Type B pancreatic cell (in vitro differentiated cells): Measurements from ENCODE around the gene ANKRD16. TPM values are rescaled to one million over a fixed set of nuclear protein-coding genes. Genes with fewer than 3 reads are reported as not detected.

ENCODE experiments used
- DNase-seq: peaks from one replicate; pipeline ENCODE4 v3.0.0; 2021; ENCODE audit warnings: mixed read lengths; ENCODE audit not compliant: unreplicated experiment; ENCODE audit errors: extremely low spot score
- H3K27ac Mint-ChIP-seq: 2 replicates; pipeline ENCODE4 v1.8.0; 2021; ENCODE audit warnings: mild to moderate bottlenecking, mixed read lengths
- H3K27me3 Mint-ChIP-seq: 2 replicates; pipeline ENCODE4 v1.8.0; 2021; ENCODE audit warnings: mixed read lengths
- H3K36me3 Mint-ChIP-seq: 2 replicates; pipeline ENCODE4 v1.8.0; 2021; ENCODE audit warnings: mixed read lengths
- H3K4me1 Mint-ChIP-seq: one replicate; pipeline ENCODE4 v1.8.0; 2021; ENCODE audit warnings: mixed read lengths; ENCODE audit not compliant: unreplicated experiment
- H3K4me3 Mint-ChIP-seq: 2 replicates; pipeline ENCODE4 v1.8.0; 2021; ENCODE audit warnings: mild to moderate bottlenecking, mixed read lengths
- H3K9me3 Mint-ChIP-seq: 2 replicates; pipeline ENCODE4 v1.8.0; 2021; ENCODE audit warnings: mixed read lengths
- CTCF ChIP-seq: fragments of 200-600 bp; sonication (generic); conservative IDR thresholded peaks from 2 replicates; pipeline ENCODE4 v1.5.0; 2021; ENCODE audit warnings: antibody characterized with exemption, mild to moderate bottlenecking
- total RNA-seq: library from RNA; stranded (reverse); gene quantifications from 2 replicates; pipeline ENCODE4 v1.2.1, GENCODE V29; 2021; ENCODE audit warnings: low replicate concordance

The ANKRD16 gene
- total RNA-seq, 1 donor from 2014 or later: 15.3 TPM

GRCh38 chr10:5902511-5903274, 13.0 kb upstream of the ANKRD16 start:
- peaks cover 23% of the 10 kb centered on the region for H3K36me3 Mint-ChIP-seq
- no peak overlapping the region for H3K27ac Mint-ChIP-seq
- no peaks in the 10 kb centered on the region for H3K27me3 Mint-ChIP-seq
- TF ChIP-seq CTCF: no peak
- H3K9me3 Mint-ChIP-seq: peaks cover 3% of the 10 kb centered on the region
- H3K4me3 Mint-ChIP-seq: no peak overlapping the region
- no peaks in the 10 kb centered on the region for H3K4me1 Mint-ChIP-seq
- DNase-seq: no peak

- Mint-ChIP-seq H3K4me1 (no peaks in the 10 kb centered on the region), H3K4me3 (no peak overlapping the region), H3K27ac (no peak overlapping the region), H3K27me3 (no peaks in the 10 kb centered on the region), H3K9me3 (peaks cover 5% of the 10 kb centered on the region), H3K36me3 (peaks cover 27% of the 10 kb centered on the region)
- DNase-seq: no peak
- no peak for TF ChIP-seq CTCF
Observed at GRCh38 chr10:5900247-5900646, 10.6 kb upstream of the ANKRD16 start.

GRCh38 chr10:5898163-5898562, 8.5 kb upstream of the ANKRD16 start:
- Mint-ChIP-seq H3K27me3 (no peaks in the 10 kb centered on the region), H3K36me3 (peaks cover 38% of the 10 kb centered on the region), H3K9me3 (peaks cover 5% of the 10 kb centered on the region), H3K4me3 (no peak overlapping the region), H3K4me1 (peaks cover 4% of the 10 kb centered on the region), H3K27ac (no peak overlapping the region)
- DNase-seq: no peak
- no peak for TF ChIP-seq CTCF

- H3K27me3 Mint-ChIP-seq: no peaks in the 10 kb centered on the region
- H3K9me3 Mint-ChIP-seq: peaks cover 5% of the 10 kb centered on the region
- H3K27ac Mint-ChIP-seq: no peak overlapping the region
- no peak for DNase-seq
- no peak for TF ChIP-seq CTCF
- peaks cover 8% of the 10 kb centered on the region for H3K4me1 Mint-ChIP-seq
- H3K36me3 Mint-ChIP-seq: peaks cover 38% of the 10 kb centered on the region
- H3K4me3 Mint-ChIP-seq: no peak overlapping the region
Observed at GRCh38 chr10:5897504-5897903, 7.8 kb upstream of the ANKRD16 start.

GRCh38 chr10:5897053-5897340, 7.3 kb upstream of the ANKRD16 start:
- TF ChIP-seq CTCF: no peak
- H3K9me3 Mint-ChIP-seq: peaks cover 5% of the 10 kb centered on the region
- H3K27me3 Mint-ChIP-seq: no peaks in the 10 kb centered on the region
- H3K36me3 Mint-ChIP-seq: peaks cover 38% of the 10 kb centered on the region
- H3K4me1 Mint-ChIP-seq: peaks cover 13% of the 10 kb centered on the region
- no peak for DNase-seq
- no peak overlapping the region for H3K4me3 Mint-ChIP-seq
- no peak overlapping the region for H3K27ac Mint-ChIP-seq
